ENCODE data around the gene KDM4B.

Gene KDM4B

GRCh38 chr19:5032101-5032967, 63.4 kb downstream of the KDM4B start:
- DNase-seq (ENCODE audit: low spot score) (no peak), FAIRE-seq (no peak)

- DNase-seq (ENCODE audit: low spot score) (no peak), FAIRE-seq (no peak)
These were observed 66.3 kb downstream of the KDM4B start for GRCh38 chr19:5035105-5035761.

GRCh38 chr19:5035793-5036697, 67.1 kb downstream of the KDM4B start:
- DNase-seq (ENCODE audit: low spot score): no peak

GRCh38 chr19:5036698-5037563, 68.0 kb downstream of the KDM4B start:
- FAIRE-seq (no peak), DNase-seq (ENCODE audit: low spot score) (no peak)

More at GRCh38 chr19:5035793-5036697, 67.1 kb downstream of the KDM4B start:
- no peak for FAIRE-seq

- no peak for FAIRE-seq
- DNase-seq (ENCODE audit: low spot score): no peak
These were observed 69.0 kb downstream of the KDM4B start for GRCh38 chr19:5037936-5038335.

- FAIRE-seq (no peak), DNase-seq (ENCODE audit: low spot score) (peak; percentile 10)
These were observed 69.8 kb downstream of the KDM4B start for GRCh38 chr19:5038631-5039271.

- no peak for DNase-seq (ENCODE audit: low spot score)
- no peak for FAIRE-seq
These were observed 71.0 kb downstream of the KDM4B start for GRCh38 chr19:5039642-5040543.

- FAIRE-seq: no peak
These were observed 71.7 kb downstream of the KDM4B start for GRCh38 chr19:5040544-5041167.

GRCh38 chr19:5041168-5041912, 72.4 kb downstream of the KDM4B start:
- DNase-seq (ENCODE audit: low spot score) (no peak), FAIRE-seq (no peak)

More at GRCh38 chr19:5040544-5041167, 71.7 kb downstream of the KDM4B start:
- DNase-seq (ENCODE audit: low spot score): no peak

- FAIRE-seq (no peak), DNase-seq (ENCODE audit: low spot score) (no peak)
These were observed 72.9 kb downstream of the KDM4B start for GRCh38 chr19:5041913-5042187.

- FAIRE-seq: no peak
These were observed 73.6 kb downstream of the KDM4B start for GRCh38 chr19:5042556-5042955.

GRCh38 chr19:5045029-5045428, 76.1 kb downstream of the KDM4B start:
- FAIRE-seq (no peak), DNase-seq (ENCODE audit: low spot score) (no peak)

More at GRCh38 chr19:5042556-5042955, 73.6 kb downstream of the KDM4B start:
- DNase-seq (ENCODE audit: low spot score): no peak

GRCh38 chr19:5045956-5046338, 77.0 kb downstream of the KDM4B start:
- no peak for DNase-seq (ENCODE audit: low spot score)
- FAIRE-seq: no peak

GRCh38 chr19:5046339-5047039, 77.6 kb downstream of the KDM4B start:
- FAIRE-seq (no peak), DNase-seq (ENCODE audit: low spot score) (peak; percentile 7)

- no peak for FAIRE-seq
These were observed 78.5 kb downstream of the KDM4B start for GRCh38 chr19:5047251-5047935.

GRCh38 chr19:5048091-5048726, 79.3 kb downstream of the KDM4B start:
- no peak for FAIRE-seq
- peak; percentile 33 for DNase-seq (ENCODE audit: low spot score)

More at GRCh38 chr19:5047251-5047935, 78.5 kb downstream of the KDM4B start:
- DNase-seq (ENCODE audit: low spot score): no peak
